H1 (cell line): ENCODE measurements around the gene DHFR2.

Source experiments
- CTCF ChIP-seq, 3 experiments: IDR thresholded peaks; 1 replicate in 2 of 3; 2 replicates in 1 of 3; pipeline versions ENCODE4 v1.5.1 to v1.6.1; 2011; ENCODE audit warnings: low read length in 3 of 3, mild to moderate bottlenecking in 3 of 3, inconsistent platforms in 2 of 3, low read depth in 1 of 3, moderate library complexity in 1 of 3; ENCODE audit not compliant: insufficient read depth in 1 of 3; ENCODE audit errors: control extremely low read depth in 1 of 3
- KDM1A ChIP-seq: fragments of 200-600, 300-600 bp; sonication (generic); IDR thresholded peaks from 2 replicates; pipeline ENCODE4 v1.7.1; 2016; ENCODE audit warnings: mild to moderate bottlenecking, low read length, borderline replicate concordance
- RBBP5 ChIP-seq: IDR thresholded peaks from 2 replicates; pipeline ENCODE4 v1.7.1; 2012; ENCODE audit warnings: low read depth, mild to moderate bottlenecking, inconsistent platforms, low read length, moderate library complexity, borderline replicate concordance
- TAF7 ChIP-seq: optimal IDR thresholded peaks from 2 replicates; pipeline ENCODE3; 2011; ENCODE audit warnings: low read depth, mild to moderate bottlenecking, inconsistent platforms, low read length, moderate library complexity, borderline replicate concordance

- TF ChIP-seq KDM1A = no peak
- TF ChIP-seq TAF7 = no peak
- TF ChIP-seq RBBP5 = no peak
- no peak for TF ChIP-seq CTCF (IDR thresholded peaks at IDR 0.05; ENCODE audit: control extremely low read depth in 1 of 3, insufficient read depth in 1 of 3, low read depth in 1 of 3, low read length in 3 of 3)
These were observed 12.2 kb downstream of the DHFR2 start for GRCh38 chr3:94050546-94050945.
